Measurements from ENCODE around the gene PPP1R14D. TPM values are rescaled to one million over a fixed set of nuclear protein-coding genes. Genes with fewer than 3 reads are reported as not detected.

PPP1R14D gene
- total RNA-seq (not detected), polyA plus RNA-seq (not detected), total RNA-seq (0 reads per million in 6 experiments)

- peaks cover 0 to 2% (median 0%) of the 10 kb centered on the region in 5 donors for H3K27me3 Mint-ChIP-seq
- peak within 1 kb of the TSS in 1 of 10 donors; percentile 66 for H3K27ac Mint-ChIP-seq
- H3K36me3 Mint-ChIP-seq = no peaks in the 10 kb centered on the region
- no peaks in the 10 kb centered on the region for H3K9me3 Mint-ChIP-seq
- ATAC-seq = no peak
- H3K4me3 Mint-ChIP-seq = no peak within 1 kb of the TSS
- POLR2A ChIA-PET = no interaction called here
- H3K4me1 Mint-ChIP-seq = no peaks in the 10 kb centered on the region
- no peak for DNase-seq
Observed at GRCh38 chr15:40828447-40829036, at the start of gene PPP1R14D. TSS of gene PPP1R14D (minus strand) at chr15:40828708. CDS start at chr15:40828641, 67 bp downstream.

GRCh38 chr15:40877694-40878093 is 49.2 kb upstream of the PPP1R14D start:
- H3K4me3 Mint-ChIP-seq = no peak overlapping the region
- ATAC-seq (no peak), DNase-seq (no peak)
- H3K27me3 Mint-ChIP-seq = peaks cover 3 to 12% (median 9%) of the 10 kb centered on the region in 5 donors
- POLR2A ChIA-PET = no interaction called here
- peaks cover 3 to 13% (median 8%) of the 10 kb centered on the region in 4 donors for H3K4me1 Mint-ChIP-seq
- H3K9me3 Mint-ChIP-seq = peaks cover 0 to 2% (median 0%) of the 10 kb centered on the region in 9 donors
- H3K36me3 Mint-ChIP-seq = no peaks in the 10 kb centered on the region
- no peak overlapping the region for H3K27ac Mint-ChIP-seq

- Mint-ChIP-seq H3K9me3 (no peaks in the 10 kb centered on the region), H3K4me3 (peak overlapping the region in 2 of 10 donors; percentile 7 to 18), H3K27ac (no peak overlapping the region), H3K27me3 (peaks cover 3 to 12% (median 9%) of the 10 kb centered on the region in 5 donors), H3K36me3 (no peaks in the 10 kb centered on the region), H3K4me1 (peaks cover 6 to 13% (median 7%) of the 10 kb centered on the region in 4 donors)
- no peak for ATAC-seq
- POLR2A ChIA-PET = no interaction called here
- DNase-seq = no peak
Observed at GRCh38 chr15:40875991-40876730, 47.7 kb upstream of the PPP1R14D start.

GRCh38 chr15:40873694-40874561 is 45.4 kb upstream of the PPP1R14D start, which contains the start of gene RHOV:
TSS of gene RHOV (minus strand) at chr15:40874234. CDS start at chr15:40874139, 95 bp downstream.
- Mint-ChIP-seq H3K36me3 (no peaks in the 10 kb centered on the region), H3K27ac (peak within 1 kb of the TSS in 3 of 10 donors; percentile 8 to 70 (median 58)), H3K27me3 (peaks cover 3 to 12% (median 9%) of the 10 kb centered on the region in 5 donors), H3K4me1 (peaks cover 6 to 13% (median 7%) of the 10 kb centered on the region in 4 donors), H3K9me3 (no peaks in the 10 kb centered on the region), H3K4me3 (peak within 1 kb of the TSS; percentile 74 to 97 (median 84))
- ATAC-seq = peak; percentile 92 to 93
- DNase-seq = peak in 9 of 10 donors; percentile 20 to 57 (median 42)
- POLR2A ChIA-PET = interaction anchor here (1.0 to 1.2 kb wide), 2 partner anchors 15 to 18 kb away, joined by 4 read pairs; no protein-coding TSS in a partner anchor

GRCh38 chr15:40872791-40873693 is 44.5 kb upstream of the PPP1R14D start:
- peaks cover 6 to 13% (median 7%) of the 10 kb centered on the region in 4 donors for H3K4me1 Mint-ChIP-seq

GRCh38 chr15:40871749-40872617 is 43.5 kb upstream of the PPP1R14D start:
- H3K36me3 Mint-ChIP-seq = no peaks in the 10 kb centered on the region
- H3K4me1 Mint-ChIP-seq = peaks cover 6 to 13% (median 7%) of the 10 kb centered on the region in 4 donors
- H3K9me3 Mint-ChIP-seq = no peaks in the 10 kb centered on the region
- DNase-seq (no peak), ATAC-seq (no peak)
- POLR2A ChIA-PET = interaction anchor here (0.5 kb wide), 1 partner anchor 54 kb away, joined by 3 read pairs; no protein-coding TSS in a partner anchor
- H3K27ac Mint-ChIP-seq = peak overlapping the region in 1 of 10 donors; percentile 18
- H3K4me3 Mint-ChIP-seq = peak overlapping the region in 8 of 10 donors; percentile 2 to 62 (median 42)
- peaks cover 3 to 12% (median 9%) of the 10 kb centered on the region in 5 donors for H3K27me3 Mint-ChIP-seq

More at GRCh38 chr15:40872791-40873693, 44.5 kb upstream of the PPP1R14D start:
- Mint-ChIP-seq H3K9me3 (no peaks in the 10 kb centered on the region), H3K4me3 (peak overlapping the region; percentile 71 to 84 (median 79)), H3K27ac (peak overlapping the region in 2 of 10 donors; percentile 8 to 70), H3K36me3 (no peaks in the 10 kb centered on the region), H3K27me3 (peaks cover 3 to 12% (median 9%) of the 10 kb centered on the region in 5 donors)
- no peak for DNase-seq
- ATAC-seq = no peak
- POLR2A ChIA-PET = interaction anchor here (1.0 kb wide), 1 partner anchor 14 kb away, joined by 4 read pairs; no protein-coding TSS in a partner anchor

- DNase-seq (no peak), ATAC-seq (no peak)
- H3K4me3 Mint-ChIP-seq = peak overlapping the region in 2 of 10 donors; percentile 23 to 51
- H3K4me1 Mint-ChIP-seq = peaks cover 6 to 13% (median 7%) of the 10 kb centered on the region in 4 donors
- POLR2A ChIA-PET = no interaction called here
- H3K27ac Mint-ChIP-seq = no peak overlapping the region
- no peaks in the 10 kb centered on the region for H3K36me3 Mint-ChIP-seq
- peaks cover 0 to 9% (median 4%) of the 10 kb centered on the region in 5 donors for H3K27me3 Mint-ChIP-seq
- no peaks in the 10 kb centered on the region for H3K9me3 Mint-ChIP-seq
Observed at GRCh38 chr15:40870716-40871115, 42.2 kb upstream of the PPP1R14D start.

- peaks cover 6 to 13% (median 7%) of the 10 kb centered on the region in 4 donors for H3K4me1 Mint-ChIP-seq
- H3K27me3 Mint-ChIP-seq = peaks cover 0 to 9% (median 4%) of the 10 kb centered on the region in 5 donors
- no peak overlapping the region for H3K4me3 Mint-ChIP-seq
- H3K27ac Mint-ChIP-seq = peak overlapping the region in 2 of 10 donors; percentile 10 to 21
- POLR2A ChIA-PET = no interaction called here
- DNase-seq (no peak), ATAC-seq (no peak)
- no peaks in the 10 kb centered on the region for H3K9me3 Mint-ChIP-seq
- no peaks in the 10 kb centered on the region for H3K36me3 Mint-ChIP-seq
Observed at GRCh38 chr15:40869686-40870085, 41.2 kb upstream of the PPP1R14D start.

- no peak for DNase-seq
- Mint-ChIP-seq H3K27me3 (peaks cover 0 to 5% (median 1%) of the 10 kb centered on the region in 5 donors), H3K36me3 (no peaks in the 10 kb centered on the region), H3K9me3 (no peaks in the 10 kb centered on the region), H3K4me3 (no peak overlapping the region), H3K27ac (no peak overlapping the region), H3K4me1 (peaks cover 0 to under 1% (median 0%) of the 10 kb centered on the region in 4 donors)
- POLR2A ChIA-PET = no interaction called here
- ATAC-seq = no peak
Observed at GRCh38 chr15:40867199-40867598, 38.7 kb upstream of the PPP1R14D start.

- ATAC-seq = no peak
- Mint-ChIP-seq H3K4me1 (peaks cover 6 to 9% (median 8%) of the 10 kb centered on the region in 4 donors), H3K27me3 (peaks cover 0 to 7% (median 1%) of the 10 kb centered on the region in 5 donors), H3K4me3 (no peak overlapping the region), H3K27ac (peak overlapping the region in 1 of 10 donors; percentile 67), H3K36me3 (no peaks in the 10 kb centered on the region), H3K9me3 (no peaks in the 10 kb centered on the region)
- DNase-seq = no peak
- POLR2A ChIA-PET = no interaction called here
Observed at GRCh38 chr15:40863660-40864270, 35.3 kb upstream of the PPP1R14D start.
